GM23248 (cell line): ENCODE results near the gene VPS35L. TPM values are rescaled to one million over a fixed set of nuclear protein-coding genes. Genes with fewer than 3 reads are reported as not detected.

Source experiments
- DNase-seq: peaks from one replicate; pipeline ENCODE4 v3.0.0-alpha.2; 2015
- H2AFZ ChIP-seq: fragments of 200-600 bp; sonication (generic); 2 replicates; pipeline ENCODE4 v1.6.1; 2016; ENCODE audit warnings: antibody characterized with exemption
- H3F3A ChIP-seq: fragments of 200-600 bp; sonication (generic); 2 replicates; pipeline ENCODE4 v1.6.1; 2016; ENCODE audit warnings: mild to moderate bottlenecking, antibody characterized with exemption, mixed run types; ENCODE audit not compliant: insufficient read depth
- H3K27ac ChIP-seq: fragments of 200-600 bp; sonication (generic); 2 replicates; pipeline ENCODE4 v1.5.1; 2016; ENCODE audit warnings: mild to moderate bottlenecking
- H3K27me3 ChIP-seq: fragments of 200-600 bp; sonication (generic); replicated peaks from 2 replicates; pipeline ENCODE4 v1.6.1; 2016; ENCODE audit warnings: mild to moderate bottlenecking; ENCODE audit not compliant: insufficient read depth
- H3K36me3 ChIP-seq: fragments of 200-600 bp; sonication (generic); 2 replicates; pipeline ENCODE4 v1.6.1; 2016; ENCODE audit warnings: low read depth, mild to moderate bottlenecking
- H3K4me1 ChIP-seq: fragments of 200-600 bp; sonication (generic); 2 replicates; pipeline ENCODE4 v1.6.1; 2016; ENCODE audit warnings: mild to moderate bottlenecking; ENCODE audit not compliant: insufficient read depth
- H3K4me2 ChIP-seq: fragments of 200-600 bp; sonication (generic); one replicate; pipeline ENCODE4 v1.6.1; 2016; ENCODE audit warnings: mild to moderate bottlenecking; ENCODE audit not compliant: unreplicated experiment
- H3K4me3 ChIP-seq: fragments of 200-600 bp; sonication (generic); 2 replicates; pipeline ENCODE4 v1.5.1; 2016; ENCODE audit warnings: mild to moderate bottlenecking
- H3K79me2 ChIP-seq: fragments of 200-600 bp; sonication (generic); 2 replicates; pipeline ENCODE4 v1.6.1; 2016; ENCODE audit warnings: mild to moderate bottlenecking; ENCODE audit not compliant: insufficient read depth
- H3K9ac ChIP-seq: fragments of 200-600 bp; sonication (generic); 2 replicates; pipeline ENCODE4 v1.6.1; 2016; ENCODE audit warnings: mild to moderate bottlenecking
- H3K9me2 ChIP-seq: fragments of 200-600 bp; sonication (generic); 2 replicates; pipeline ENCODE4 v1.6.1; 2016; ENCODE audit warnings: mixed run types, mild to moderate bottlenecking, moderate library complexity; ENCODE audit not compliant: insufficient read depth
- H3K9me3 ChIP-seq: fragments of 200-600 bp; sonication (generic); one replicate; pipeline ENCODE4 v1.6.1; 2017; ENCODE audit warnings: low read depth
- H4K20me1 ChIP-seq: fragments of 200-600 bp; sonication (generic); 2 replicates; pipeline ENCODE4 v1.6.0; 2016; ENCODE audit not compliant: insufficient read depth
- EZH2 ChIP-seq: fragments of 200-600 bp; sonication (generic); IDR thresholded peaks from 2 replicates; pipeline ENCODE4 v1.6.1; 2018; ENCODE audit warnings: antibody characterized with exemption, mild to moderate bottlenecking; ENCODE audit not compliant: insufficient read depth, poor library complexity, severe bottlenecking
- EZH2phosphoT487 ChIP-seq: fragments of 200-600 bp; sonication (generic); IDR thresholded peaks from 2 replicates; pipeline ENCODE4 v1.6.1; 2018; ENCODE audit warnings: antibody characterized with exemption, moderate library complexity, mild to moderate bottlenecking, low read depth; ENCODE audit not compliant: insufficient read depth
- WGBS, 2 experiments: methylation state at CpG; one replicate each; pipeline ENCODE4 v1.1.6; 2015 to 2017; ENCODE audit warnings: low lambda C conversion rate in 2 of 2, low coverage in 1 of 2; ENCODE audit errors: missing lambda C conversion rate in 2 of 2; 5-methylcytosine and 5-hydroxymethylcytosine counted together
- in situ Hi-C: fragments of 300-500 bp; cut with MboI; formaldehyde crosslinking; loops from 2 replicates; pipeline ENCODE4 v1.15.0; 2020
- polyA plus RNA-seq: library from polyadenylated mRNA; unstranded; fragments of >200 nt; fragmentation: Nextera tagmentation; extraction: Ambion mirVana; gene quantifications from 2 replicates; pipeline ENCODE4 v1.2.1, GENCODE V29; 2016
- total RNA-seq: library from RNA; depleted of rRNA; stranded (reverse); fragments of >200 nt; shearing (Covaris generic); gene quantifications from 2 replicates; pipeline ENCODE4 v1.2.3, GENCODE V29; 2014

VPS35L gene
- total and polyA plus RNA-seq, 2 experiments from 2014 or later, result 19.9 to 58.2 TPM

DNA sequence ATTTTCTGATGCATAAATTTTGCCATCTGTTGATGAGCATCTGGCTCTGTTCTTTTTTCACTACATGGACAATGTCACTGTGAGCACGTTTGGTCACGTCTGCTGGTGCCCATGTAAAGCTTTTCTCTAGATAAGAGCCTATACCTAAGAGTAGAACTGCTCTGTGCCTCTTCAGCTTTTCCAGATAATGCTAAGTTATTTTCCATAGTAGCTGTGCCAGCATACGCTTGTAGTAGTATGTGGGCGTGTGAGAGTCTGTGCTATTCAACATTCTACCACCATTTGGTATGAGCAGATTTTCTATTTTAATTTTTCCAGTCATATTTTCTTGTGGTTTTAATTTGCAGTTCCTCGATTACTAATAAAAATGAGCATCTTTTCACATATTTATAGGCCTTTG lies 33.2 kb downstream of the VPS35L start:
- WGBS, 2 experiments, result 59 to 72% methylated on average over 5 of the region's 5 CpGs
- DNase-seq, result peak; percentile 79

DNA sequence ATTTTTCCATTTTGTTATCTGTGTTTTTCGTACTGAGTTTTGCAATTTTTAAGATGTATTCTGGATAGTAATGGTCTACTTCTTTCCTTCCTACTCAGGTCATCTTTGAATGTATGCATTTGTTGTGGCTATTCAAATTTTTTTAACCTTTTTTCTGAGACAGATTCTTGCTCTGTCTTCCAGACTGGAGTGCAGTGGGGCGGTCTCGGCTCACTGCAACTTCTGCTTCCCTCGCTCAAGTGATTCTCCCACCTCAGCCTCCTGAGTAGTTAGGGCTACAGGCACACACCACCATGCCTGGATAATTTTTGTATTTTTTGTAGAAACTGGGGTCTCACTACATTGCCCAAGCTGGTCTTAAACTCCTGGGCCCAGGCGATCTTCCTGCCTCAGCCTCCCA lies 33.6 kb downstream of the VPS35L start:
- H3K9me3 ChIP-seq, result no peaks in the 10 kb centered on the region
- no peak for DNase-seq
- in situ Hi-C loops, result no loop called here
- WGBS, 2 experiments, result 67 to 80% methylated on average over 5 of the region's 5 CpGs
- H3K4me3 ChIP-seq, result 0 out of 2 replicates have a peak overlapping the region, but pooled peaks have one; percentile 9
- H3K9me2 ChIP-seq, result no peaks in the 10 kb centered on the region
- no peaks in the 10 kb centered on the region for H3K27me3 ChIP-seq
- H4K20me1 ChIP-seq, result no peaks in the 10 kb centered on the region
- peaks cover 23% of the 10 kb centered on the region for H3K4me1 ChIP-seq
- no peak overlapping the region for H2AFZ ChIP-seq
- H3K36me3 ChIP-seq, result 0 out of 2 replicates have a peak, but pooled peaks cover 3% of the 10 kb centered on the region
- H3K9ac ChIP-seq, result peak overlapping the region; percentile 81
- H3F3A ChIP-seq, result peaks cover 23% of the 10 kb centered on the region
- H3K27ac ChIP-seq, result peak overlapping the region; percentile 94
- H3K79me2 ChIP-seq, result no peaks in the 10 kb centered on the region
- peak overlapping the region; percentile 31 for H3K4me2 ChIP-seq
- TF ChIP-seq EZH2 (no peak), EZH2phosphoT487 (no peak)

More for the DNA sequence above, 33.2 kb downstream of the VPS35L start:
- H3K27ac ChIP-seq, result peak overlapping the region; percentile 94
- in situ Hi-C loops, result no loop called here
- H3K4me2 ChIP-seq, result peak overlapping the region; percentile 31
- H2AFZ ChIP-seq, result no peak overlapping the region
- peaks cover 23% of the 10 kb centered on the region for H3K4me1 ChIP-seq
- no peaks in the 10 kb centered on the region for H3K9me3 ChIP-seq
- TF ChIP-seq EZH2phosphoT487, result no peak
- TF ChIP-seq EZH2, result no peak
- no peaks in the 10 kb centered on the region for H3K9me2 ChIP-seq
- no peaks in the 10 kb centered on the region for H3K27me3 ChIP-seq
- no peaks in the 10 kb centered on the region for H4K20me1 ChIP-seq
- no peaks in the 10 kb centered on the region for H3K79me2 ChIP-seq
- H3K4me3 ChIP-seq, result no peak overlapping the region
- 0 out of 2 replicates have a peak, but pooled peaks cover 3% of the 10 kb centered on the region for H3K36me3 ChIP-seq
- peaks cover 23% of the 10 kb centered on the region for H3F3A ChIP-seq
- H3K9ac ChIP-seq, result peak overlapping the region; percentile 81

DNA sequence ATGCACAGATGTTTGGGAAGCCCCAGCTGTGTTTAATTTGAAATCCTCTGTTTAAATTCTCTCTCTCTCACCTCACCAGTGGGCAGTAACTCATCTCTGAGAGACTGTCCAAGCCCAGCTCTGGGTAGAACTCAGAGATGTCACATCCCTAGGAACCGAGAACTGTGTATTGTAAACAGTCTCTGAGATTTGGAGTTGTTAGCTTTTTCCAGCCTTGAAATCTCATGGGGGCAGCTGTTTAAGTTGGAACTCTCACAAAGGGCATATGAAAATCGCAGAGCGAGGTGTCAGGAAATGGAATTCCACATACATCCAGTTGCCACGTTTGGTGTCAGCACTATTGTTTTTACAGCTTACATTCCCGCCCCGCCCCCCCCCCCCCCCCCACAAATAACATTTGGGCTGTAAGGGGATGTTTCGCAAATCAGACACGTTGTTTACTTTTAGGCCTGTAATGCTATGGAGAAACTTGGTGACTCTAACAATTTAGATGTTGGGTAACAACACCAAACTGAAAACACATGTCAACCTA lies 34.3 kb downstream of the VPS35L start:
- peak overlapping the region; percentile 94 for H3K27ac ChIP-seq
- no peaks in the 10 kb centered on the region for H4K20me1 ChIP-seq
- 1 to 2% methylated on average over 8 of the region's 8 CpGs for WGBS, 2 experiments
- no peaks in the 10 kb centered on the region for H3K27me3 ChIP-seq
- H3K4me2 ChIP-seq, result peak overlapping the region; percentile 31
- in situ Hi-C loops, result no loop called here
- H3K4me3 ChIP-seq, result no peak overlapping the region
- TF ChIP-seq EZH2phosphoT487 (no peak), EZH2 (no peak)
- H3K9ac ChIP-seq, result peak overlapping the region; percentile 81
- no peaks in the 10 kb centered on the region for H3K79me2 ChIP-seq
- H2AFZ ChIP-seq, result no peak overlapping the region
- H3K36me3 ChIP-seq, result 0 out of 2 replicates have a peak, but pooled peaks cover 3% of the 10 kb centered on the region
- H3K4me1 ChIP-seq, result peaks cover 25% of the 10 kb centered on the region
- peaks cover 23% of the 10 kb centered on the region for H3F3A ChIP-seq
- peak; percentile 91 for DNase-seq
- H3K9me3 ChIP-seq, result no peaks in the 10 kb centered on the region
- H3K9me2 ChIP-seq, result no peaks in the 10 kb centered on the region

DNA sequence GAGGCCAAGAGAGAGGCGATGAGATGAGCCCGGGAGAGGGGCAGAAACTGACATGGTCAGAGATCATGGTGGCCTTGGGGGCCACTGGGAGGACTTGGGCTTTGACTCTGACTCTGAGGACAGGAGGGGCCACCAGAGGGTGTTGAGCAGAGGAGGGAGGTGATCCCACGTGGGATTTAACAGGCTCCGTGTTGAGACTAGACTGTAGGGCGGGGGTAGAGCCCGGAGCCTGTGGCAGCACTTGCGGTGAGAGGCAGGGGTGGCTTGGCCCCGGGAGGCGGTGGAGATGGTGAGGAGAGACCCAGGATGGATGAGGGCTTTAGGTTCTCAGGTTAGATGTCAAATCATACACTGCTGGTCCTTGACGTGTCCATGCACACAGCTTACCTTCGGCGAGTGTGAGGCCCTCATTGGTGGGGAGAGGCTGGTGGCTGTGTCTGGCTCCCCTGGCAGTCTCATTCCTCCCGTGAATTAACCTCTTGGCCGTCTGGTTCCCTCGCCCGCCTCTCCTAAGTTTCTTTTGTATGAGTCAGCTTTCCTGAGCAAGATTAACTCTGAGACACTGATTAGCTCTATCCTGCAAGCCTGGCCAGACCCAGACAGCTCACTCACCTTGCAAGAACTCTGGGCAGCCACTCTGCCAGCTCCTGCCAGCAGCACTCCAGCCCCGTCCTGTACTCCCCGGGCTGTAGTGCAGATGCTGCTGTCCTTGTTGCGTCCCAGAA lies 39.7 kb downstream of the VPS35L start:
- no peaks in the 10 kb centered on the region for H3K27me3 ChIP-seq
- TF ChIP-seq EZH2 (no peak), EZH2phosphoT487 (no peak)
- in situ Hi-C loops, result no loop called here
- peak; percentile 91 for DNase-seq
- no peaks in the 10 kb centered on the region for H3K9me3 ChIP-seq
- peak overlapping the region; percentile 47 for H3K27ac ChIP-seq
- no peaks in the 10 kb centered on the region for H3K9me2 ChIP-seq
- H3K4me2 ChIP-seq, result peak overlapping the region; percentile 25
- no peak overlapping the region for H3K4me3 ChIP-seq
- H3K36me3 ChIP-seq, result no peaks in the 10 kb centered on the region
- peaks cover 15% of the 10 kb centered on the region; the same call in 1 of the 2 replicates for H3F3A ChIP-seq
- WGBS, 2 experiments, result 53 to 54% methylated on average over 17 to 19 of the region's 19 CpGs
- H3K79me2 ChIP-seq, result no peaks in the 10 kb centered on the region
- H3K9ac ChIP-seq, result peak overlapping the region; percentile 24
- H2AFZ ChIP-seq, result no peak overlapping the region
- H4K20me1 ChIP-seq, result no peaks in the 10 kb centered on the region
- peaks cover 21% of the 10 kb centered on the region for H3K4me1 ChIP-seq
